WERI-Rb-1 (cell line): Measurements from ENCODE around the gene VPS35L.

Source experiments
- DNase-seq: peaks from one replicate; pipeline ENCODE4 v3.0.0-alpha.2; 2020
- H3K27ac ChIP-seq: fragments of 250-450 bp; sonication (Bioruptor Pico); 2 replicates; pipeline ENCODE4 v1.5.1; 2020; ENCODE audit warnings: mild to moderate bottlenecking, moderate library complexity
- H3K27me3 ChIP-seq: fragments of 250-450 bp; sonication (Bioruptor Pico); 2 replicates; pipeline ENCODE4 v1.5.1; 2021; ENCODE audit warnings: mild to moderate bottlenecking, low read depth, moderate library complexity; ENCODE audit not compliant: insufficient read depth, severe bottlenecking
- H3K36me3 ChIP-seq: fragments of 250-450 bp; sonication (Bioruptor Pico); 2 replicates; pipeline ENCODE4 v1.5.1; 2020; ENCODE audit warnings: mild to moderate bottlenecking, moderate library complexity
- H3K4me3 ChIP-seq: 2 replicates; pipeline ENCODE4 v1.5.1; 2011; ENCODE audit warnings: low read depth, mild to moderate bottlenecking, control low read depth, low read length
- H3K9me3 ChIP-seq: fragments of 250-450 bp; sonication (Bioruptor Pico); 2 replicates; pipeline ENCODE4 v1.5.1; 2021; ENCODE audit warnings: mild to moderate bottlenecking, moderate library complexity; ENCODE audit not compliant: severe bottlenecking
- TF ChIP-seq, protein P1 (sequence below): IDR thresholded peaks from 2 replicates; pipeline ENCODE4 v1.5.1; 2011; ENCODE audit warnings: low read depth, mild to moderate bottlenecking, control low read depth, inconsistent platforms, low read length

Gene VPS35L

DNA sequence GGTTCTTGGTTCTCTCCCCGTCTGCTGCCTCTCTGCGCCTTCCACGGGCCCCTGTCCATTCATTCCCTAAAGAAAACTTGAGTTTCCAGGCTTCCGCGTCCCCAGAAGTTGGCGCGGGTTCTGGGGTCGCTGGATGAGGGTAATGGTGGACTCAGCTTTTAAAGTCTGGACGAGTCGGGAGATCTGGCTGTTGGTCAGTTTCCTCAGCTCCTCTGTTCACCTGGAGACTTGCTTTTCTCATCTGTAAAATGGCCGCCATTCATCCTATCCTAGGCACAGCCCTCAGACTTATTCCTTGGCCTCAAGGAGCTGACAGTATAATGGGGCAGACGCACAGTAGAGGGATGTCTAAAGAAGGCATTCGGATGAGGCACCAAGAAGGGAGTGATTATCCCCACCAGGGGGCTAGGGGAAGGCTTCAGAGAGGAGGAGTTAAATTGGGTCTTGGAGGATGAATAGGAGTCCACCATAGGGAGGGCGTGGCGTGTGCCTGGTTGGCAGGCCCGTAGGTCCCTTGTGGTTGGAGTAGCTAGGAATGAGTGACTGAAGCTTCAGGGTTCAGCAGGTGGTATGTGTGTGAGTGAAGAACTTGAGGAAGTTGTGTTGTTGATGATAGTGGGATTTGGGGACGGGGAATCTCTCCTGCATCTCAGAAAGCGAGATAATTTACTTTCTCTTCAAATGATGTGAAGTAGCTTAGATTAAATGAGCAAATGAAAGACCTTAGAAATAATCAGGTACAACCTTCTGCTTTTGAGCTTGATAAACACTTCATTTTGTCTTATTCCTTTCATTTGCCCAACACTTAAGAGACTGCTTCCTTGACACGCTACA lies 652 bp downstream of the VPS35L start:
- Histone ChIP-seq H3K27me3 (no peaks in the 10 kb centered on the region), H3K36me3 (peaks cover 4% of the 10 kb centered on the region), H3K27ac (peak overlapping the region; percentile 87), H3K4me3 (peak overlapping the region; percentile 80), H3K9me3 (no peaks in the 10 kb centered on the region)
- TF ChIP-seq, protein P1, sequence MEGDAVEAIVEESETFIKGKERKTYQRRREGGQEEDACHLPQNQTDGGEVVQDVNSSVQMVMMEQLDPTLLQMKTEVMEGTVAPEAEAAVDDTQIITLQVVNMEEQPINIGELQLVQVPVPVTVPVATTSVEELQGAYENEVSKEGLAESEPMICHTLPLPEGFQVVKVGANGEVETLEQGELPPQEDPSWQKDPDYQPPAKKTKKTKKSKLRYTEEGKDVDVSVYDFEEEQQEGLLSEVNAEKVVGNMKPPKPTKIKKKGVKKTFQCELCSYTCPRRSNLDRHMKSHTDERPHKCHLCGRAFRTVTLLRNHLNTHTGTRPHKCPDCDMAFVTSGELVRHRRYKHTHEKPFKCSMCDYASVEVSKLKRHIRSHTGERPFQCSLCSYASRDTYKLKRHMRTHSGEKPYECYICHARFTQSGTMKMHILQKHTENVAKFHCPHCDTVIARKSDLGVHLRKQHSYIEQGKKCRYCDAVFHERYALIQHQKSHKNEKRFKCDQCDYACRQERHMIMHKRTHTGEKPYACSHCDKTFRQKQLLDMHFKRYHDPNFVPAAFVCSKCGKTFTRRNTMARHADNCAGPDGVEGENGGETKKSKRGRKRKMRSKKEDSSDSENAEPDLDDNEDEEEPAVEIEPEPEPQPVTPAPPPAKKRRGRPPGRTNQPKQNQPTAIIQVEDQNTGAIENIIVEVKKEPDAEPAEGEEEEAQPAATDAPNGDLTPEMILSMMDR: no peak
- no peak for DNase-seq

DNA sequence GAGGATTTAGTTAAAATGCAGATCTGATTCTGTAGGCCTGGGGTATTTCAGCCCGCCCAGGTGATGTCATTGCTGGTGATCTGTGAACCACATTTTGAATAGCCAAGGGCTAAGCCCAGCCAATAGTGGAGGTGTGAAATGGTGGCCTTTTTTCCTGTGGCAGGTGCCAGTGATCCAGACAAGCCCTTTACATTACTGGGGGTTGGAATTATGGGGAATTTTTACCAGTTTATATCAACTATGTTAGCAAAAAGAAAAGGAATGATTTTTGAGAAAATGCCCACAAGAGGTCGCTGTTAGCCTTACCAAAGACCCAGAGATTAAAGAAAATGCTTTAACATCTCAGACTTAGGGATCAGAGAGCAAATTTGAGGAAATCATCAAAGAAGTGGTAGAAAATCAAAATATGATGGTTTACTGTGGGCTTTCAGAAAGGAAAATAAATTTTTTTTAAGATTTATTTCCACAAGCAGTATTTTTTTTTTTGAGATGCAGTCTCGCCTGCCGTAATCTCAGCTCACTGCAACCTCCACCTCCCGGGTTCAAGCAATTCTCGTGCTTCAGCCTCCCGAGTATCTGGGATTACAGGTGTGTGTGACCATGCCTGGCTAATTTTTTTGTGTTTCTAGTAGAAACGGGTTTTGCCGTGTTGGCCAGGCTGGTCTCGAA lies 3.9 kb downstream of the VPS35L start:
- Histone ChIP-seq H3K4me3 (no peak overlapping the region), H3K27me3 (no peaks in the 10 kb centered on the region), H3K27ac (no peak overlapping the region), H3K9me3 (no peaks in the 10 kb centered on the region), H3K36me3 (no peaks in the 10 kb centered on the region)
- DNase-seq: peak; percentile 16
- TF ChIP-seq, protein P1: peak; percentile 16; the same call in 1 of the 2 replicates

DNA sequence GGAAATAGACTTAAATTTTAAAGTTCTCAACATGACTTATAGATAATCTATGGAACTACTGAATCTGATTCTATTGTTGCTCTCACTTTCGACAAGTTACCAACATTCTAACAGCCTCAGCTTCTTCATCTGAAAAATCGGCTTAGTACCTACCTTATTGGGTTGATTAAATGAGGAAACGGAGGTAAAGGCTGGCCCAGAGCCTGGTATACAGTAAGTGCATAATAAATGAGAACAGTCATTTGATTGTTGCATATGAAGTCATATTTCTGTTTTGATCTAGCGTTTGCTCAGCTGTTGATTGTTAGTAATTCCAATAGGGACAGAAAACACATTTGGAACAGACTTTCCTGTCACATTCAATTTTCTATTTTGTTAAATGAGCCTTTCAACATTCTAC lies 4.6 kb downstream of the VPS35L start:
- DNase-seq: no peak
- H3K27me3 ChIP-seq: no peaks in the 10 kb centered on the region
- no peak overlapping the region for H3K4me3 ChIP-seq
- H3K36me3 ChIP-seq: peaks cover under 1% of the 10 kb centered on the region; the same call in 1 of the 2 replicates
- H3K9me3 ChIP-seq: no peaks in the 10 kb centered on the region
- TF ChIP-seq, protein P1: no peak
- H3K27ac ChIP-seq: no peak overlapping the region

DNA sequence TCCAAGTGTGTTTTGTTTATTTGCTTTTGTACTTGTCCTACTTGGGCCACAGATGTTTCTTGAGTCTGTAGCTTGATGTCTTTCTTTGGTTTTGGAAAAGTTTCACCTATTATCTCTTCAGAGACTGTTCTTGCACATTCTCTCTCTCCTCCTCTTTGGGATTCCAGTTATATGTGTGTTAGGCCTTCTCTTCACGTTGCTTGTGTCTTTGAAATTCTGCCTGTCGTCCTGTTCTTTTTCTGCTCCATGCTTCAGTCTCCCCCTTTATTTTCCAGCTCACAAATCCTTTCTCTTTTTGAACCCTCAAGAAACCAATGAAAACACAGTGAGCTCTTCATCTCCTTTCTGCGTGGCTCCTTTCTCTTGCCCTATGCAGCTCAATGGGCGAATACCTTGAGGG lies 7.9 kb downstream of the VPS35L start:
- H3K27me3 ChIP-seq: no peaks in the 10 kb centered on the region

DNA sequence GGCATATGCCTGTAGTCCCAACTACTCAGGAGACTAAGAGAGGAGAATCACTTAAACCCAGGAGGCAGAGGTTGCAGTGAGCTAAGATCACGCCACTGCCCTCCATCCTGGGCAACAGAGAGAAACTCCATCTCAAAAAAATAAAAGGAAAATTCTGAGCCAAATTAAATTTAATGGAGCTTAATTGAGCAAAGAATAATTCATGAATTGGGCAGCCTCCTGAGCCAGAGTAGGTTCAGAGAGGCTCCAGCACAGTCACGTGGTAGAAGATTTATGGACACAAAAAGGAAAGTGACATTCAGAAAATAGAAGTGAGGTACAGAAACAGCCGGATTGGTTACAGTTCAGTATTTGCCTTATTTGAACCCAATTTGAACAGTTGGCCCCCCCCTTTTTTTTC lies 10.9 kb downstream of the VPS35L start:
- TF ChIP-seq, protein P1: no peak

More for the DNA sequence above, 7.9 kb downstream of the VPS35L start:
- no peak for DNase-seq
- TF ChIP-seq, protein P1: no peak
- Histone ChIP-seq H3K27ac (no peak overlapping the region), H3K9me3 (no peaks in the 10 kb centered on the region), H3K36me3 (peaks cover 13% of the 10 kb centered on the region), H3K4me3 (no peak overlapping the region)

More for the DNA sequence above, 10.9 kb downstream of the VPS35L start:
- H3K27me3 ChIP-seq: no peaks in the 10 kb centered on the region
- peaks cover 25% of the 10 kb centered on the region for H3K36me3 ChIP-seq
- DNase-seq: no peak
- no peak overlapping the region for H3K27ac ChIP-seq
- no peaks in the 10 kb centered on the region for H3K9me3 ChIP-seq
- H3K4me3 ChIP-seq: no peak overlapping the region
